Measurements from ENCODE around the gene FARSB.

DNA sequence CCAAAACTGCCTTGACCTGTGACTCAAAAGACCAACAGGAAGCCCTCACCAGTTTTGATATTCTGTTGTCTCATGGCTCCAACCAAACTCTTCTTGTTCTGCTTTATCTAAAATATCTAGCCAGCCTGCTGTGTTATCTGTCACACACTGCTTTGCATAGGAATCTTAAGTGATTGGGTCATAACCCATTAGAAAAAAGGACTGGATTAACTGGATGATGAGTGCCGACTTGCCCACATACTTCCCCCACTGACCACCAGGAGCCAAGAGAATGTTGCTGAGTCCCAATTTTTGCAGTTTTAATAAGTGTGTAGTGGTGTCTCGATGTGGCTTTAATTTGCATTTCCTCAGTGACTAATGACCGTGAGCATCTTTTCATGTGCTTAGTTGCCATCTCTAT lies 22.1 kb upstream of the FARSB start:
- TF ChIP-seq, protein P1, sequence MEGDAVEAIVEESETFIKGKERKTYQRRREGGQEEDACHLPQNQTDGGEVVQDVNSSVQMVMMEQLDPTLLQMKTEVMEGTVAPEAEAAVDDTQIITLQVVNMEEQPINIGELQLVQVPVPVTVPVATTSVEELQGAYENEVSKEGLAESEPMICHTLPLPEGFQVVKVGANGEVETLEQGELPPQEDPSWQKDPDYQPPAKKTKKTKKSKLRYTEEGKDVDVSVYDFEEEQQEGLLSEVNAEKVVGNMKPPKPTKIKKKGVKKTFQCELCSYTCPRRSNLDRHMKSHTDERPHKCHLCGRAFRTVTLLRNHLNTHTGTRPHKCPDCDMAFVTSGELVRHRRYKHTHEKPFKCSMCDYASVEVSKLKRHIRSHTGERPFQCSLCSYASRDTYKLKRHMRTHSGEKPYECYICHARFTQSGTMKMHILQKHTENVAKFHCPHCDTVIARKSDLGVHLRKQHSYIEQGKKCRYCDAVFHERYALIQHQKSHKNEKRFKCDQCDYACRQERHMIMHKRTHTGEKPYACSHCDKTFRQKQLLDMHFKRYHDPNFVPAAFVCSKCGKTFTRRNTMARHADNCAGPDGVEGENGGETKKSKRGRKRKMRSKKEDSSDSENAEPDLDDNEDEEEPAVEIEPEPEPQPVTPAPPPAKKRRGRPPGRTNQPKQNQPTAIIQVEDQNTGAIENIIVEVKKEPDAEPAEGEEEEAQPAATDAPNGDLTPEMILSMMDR (IDR thresholded peaks at IDR 0.05; ENCODE audit: insufficient read depth, low read depth, low read length) = no peak
- no peak for TF ChIP-seq EZH2 (IDR thresholded peaks at IDR 0.05; ENCODE audit: insufficient read depth, low read length)
